Esophagus squamous epithelium (tissue), 5 donors: ENCODE results near the gene SMARCA2. TPM values are rescaled to one million over a fixed set of nuclear protein-coding genes. Genes with fewer than 3 reads are reported as not detected.

Experiments used
- DNase-seq: peaks from one replicate; lab custom pipeline; 2025; lab: John Stamatoyannopoulos, UW
- H3K27ac ChIP-seq, 4 donors: fragments of 200-600 bp; sonication (generic); one replicate each; pipeline ENCODE4 v1.5.1; 2016 to 2019; ENCODE audit warnings: mild to moderate bottlenecking in 1 of 4
- H3K27me3 ChIP-seq, 4 donors: fragments of 200-600 bp; sonication (generic); 1 replicate in 3 of 4; 2 replicates in 1 of 4; pipeline versions ENCODE4 v1.5.1 to v1.6.0; 2017 to 2021; ENCODE audit warnings: antibody characterized with exemption in 1 of 4
- H3K36me3 ChIP-seq, 3 donors: fragments of 200-600 bp; sonication (generic); one replicate each; pipeline ENCODE4 v1.5.1; 2016 to 2019
- H3K4me1 ChIP-seq, 3 donors: fragments of 200-600 bp; sonication (generic); one replicate each; pipeline ENCODE4 v1.5.1; 2017 to 2019
- H3K4me3 ChIP-seq, 4 donors: fragments of 200-600 bp; sonication (generic); 1 replicate in 3 of 4; 2 replicates in 1 of 4; pipeline ENCODE4 v1.5.1; 2016 to 2019; ENCODE audit warnings: mild to moderate bottlenecking in 2 of 4, moderate library complexity in 1 of 4
- H3K9me3 ChIP-seq, 3 donors: fragments of 200-600 bp; sonication (generic); one replicate each; pipeline ENCODE4 v1.5.1; 2016 to 2019
- CTCF ChIP-seq, 6 experiments: fragments of 450-650 bp in 4 of 6; fragments of 200-600 bp in 2 of 6; sonication (generic) in 2 of 6; IDR thresholded peaks; one replicate each; pipeline ENCODE4 v1.5.1; 2016 to 2019; ENCODE audit warnings: antibody characterized with exemption in 6 of 6, mild to moderate bottlenecking in 4 of 6, moderate library complexity in 4 of 6
- POLR2A ChIP-seq, 4 donors: fragments of 450-650 bp; IDR thresholded peaks; one replicate each; pipeline ENCODE4 v1.6.1; 2017; ENCODE audit warnings: antibody characterized with exemption in 4 of 4, mild to moderate bottlenecking in 4 of 4, moderate library complexity in 3 of 4
- WGBS, 2 donors: methylation state at CpG; one replicate each; pipeline ENCODE4 v1.1.5; 2018; 5-methylcytosine and 5-hydroxymethylcytosine counted together
- intact Hi-C: fragments of 100-400 bp; cut with DNase I; formaldehyde crosslinking; loops from one replicate; pipeline ENCODE4 v1.15.0; 2022
- total RNA-seq, 4 donors: library from RNA; depleted of rRNA; stranded (reverse); fragments of >200 nt; gene quantifications; one replicate each; pipeline ENCODE4 v1.1.0, GENCODE V29; 2016
- donor health status: DM: yes; HTN: yes; CAD: no.

The SMARCA2 gene
- total RNA-seq, 4 donors from 2014 or later = 51.0 to 93.3 (median 64.1) TPM

GRCh38 chr9:2195211-2195610 lies 180.1 kb downstream of the SMARCA2 start:
- no peak for DNase-seq
- TF ChIP-seq POLR2A (IDR thresholded peaks at IDR 0.05) (no peak), CTCF (IDR thresholded peaks at IDR 0.05) (no peak)

DNA sequence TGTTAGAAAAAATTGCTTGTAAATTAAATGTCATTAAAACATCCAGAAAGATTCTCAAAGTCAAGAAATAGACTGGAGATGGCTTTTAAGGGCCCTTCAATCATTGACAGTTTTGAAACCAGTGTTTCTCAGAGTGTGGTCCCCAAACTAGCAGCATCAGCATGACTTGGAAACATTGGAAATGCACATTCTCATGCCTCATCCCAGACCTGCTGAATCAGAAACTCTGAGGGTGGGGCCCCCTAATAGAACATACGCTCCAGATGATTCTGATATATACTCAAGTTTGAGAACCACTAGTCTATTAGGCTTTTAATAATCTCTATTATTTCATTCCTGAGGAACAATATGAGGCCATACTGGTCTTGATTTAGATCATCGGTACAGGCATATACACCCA lies 181.6 kb downstream of the SMARCA2 start:
- 87 to 95% methylated on average over 2 of the region's 2 CpGs for WGBS, 2 donors
- intact Hi-C loops = no loop called here
- peaks cover 0 to 60% (median 0%) of the 10 kb centered on the region in 3 donors for H3K36me3 ChIP-seq

More at GRCh38 chr9:2195211-2195610, 180.1 kb downstream of the SMARCA2 start:
- 77 to 82% methylated on average over 7 to 11 of the region's 11 CpGs for WGBS, 2 donors
- Histone ChIP-seq H3K27me3 (no peaks in the 10 kb centered on the region), H3K36me3 (peaks cover 0 to 65% (median 2%) of the 10 kb centered on the region in 3 donors), H3K27ac (no peak overlapping the region), H3K4me1 (no peaks in the 10 kb centered on the region), H3K9me3 (peaks cover 0 to 4% (median 0%) of the 10 kb centered on the region in 3 donors), H3K4me3 (no peak overlapping the region)
- intact Hi-C loops = no loop called here

GRCh38 chr9:2198956-2199635 lies 183.9 kb downstream of the SMARCA2 start:
- intact Hi-C loops = no loop called here
- DNase-seq = no peak
- no peak for TF ChIP-seq CTCF (IDR thresholded peaks at IDR 0.05)
- TF ChIP-seq POLR2A (IDR thresholded peaks at IDR 0.05) = no peak
- H3K36me3 ChIP-seq = peaks cover 0 to 38% (median 0%) of the 10 kb centered on the region in 3 donors
- H3K4me3 ChIP-seq = no peak overlapping the region
- H3K4me1 ChIP-seq = no peaks in the 10 kb centered on the region
- H3K27ac ChIP-seq = no peak overlapping the region
- WGBS, 2 donors = 84 to 85% methylated on average over 4 of the region's 4 CpGs
- no peaks in the 10 kb centered on the region for H3K27me3 ChIP-seq
- H3K9me3 ChIP-seq = peaks cover 0 to 7% (median 0%) of the 10 kb centered on the region in 3 donors

More for the DNA sequence above, 181.6 kb downstream of the SMARCA2 start:
- H3K4me3 ChIP-seq = no peak overlapping the region
- H3K27ac ChIP-seq = no peak overlapping the region
- peaks cover 0 to 7% (median 0%) of the 10 kb centered on the region in 3 donors for H3K9me3 ChIP-seq
- no peak for DNase-seq
- H3K4me1 ChIP-seq = no peaks in the 10 kb centered on the region
- H3K27me3 ChIP-seq = no peaks in the 10 kb centered on the region
- TF ChIP-seq POLR2A (IDR thresholded peaks at IDR 0.05) = no peak
- no peak for TF ChIP-seq CTCF (IDR thresholded peaks at IDR 0.05)

- H3K9me3 ChIP-seq = peaks cover 0 to 7% (median 0%) of the 10 kb centered on the region in 3 donors
- no peak for TF ChIP-seq CTCF (IDR thresholded peaks at IDR 0.05)
- TF ChIP-seq POLR2A (IDR thresholded peaks at IDR 0.05) = no peak
- H3K4me1 ChIP-seq = no peaks in the 10 kb centered on the region
- H3K27me3 ChIP-seq = no peaks in the 10 kb centered on the region
- H3K4me3 ChIP-seq = no peak overlapping the region
- peaks cover 0 to 27% (median 0%) of the 10 kb centered on the region in 3 donors for H3K36me3 ChIP-seq
- H3K27ac ChIP-seq = no peak overlapping the region
- DNase-seq = no peak
- 84 to 91% methylated on average over 3 to 7 of the region's 7 CpGs for WGBS, 2 donors
- intact Hi-C loops = no loop called here
Measured at GRCh38 chr9:2199999-2200796, 185.1 kb downstream of the SMARCA2 start.

GRCh38 chr9:2208465-2208864 lies 193.3 kb downstream of the SMARCA2 start:
- no peak for DNase-seq
- H3K4me3 ChIP-seq = no peak overlapping the region
- intact Hi-C loops = no loop called here
- H3K27me3 ChIP-seq = no peaks in the 10 kb centered on the region
- no peaks in the 10 kb centered on the region for H3K36me3 ChIP-seq
- no peaks in the 10 kb centered on the region for H3K4me1 ChIP-seq
- WGBS, 2 donors = 80 to 89% methylated on average over 4 of the region's 4 CpGs
- no peaks in the 10 kb centered on the region for H3K9me3 ChIP-seq
- H3K27ac ChIP-seq = no peak overlapping the region
- TF ChIP-seq CTCF (IDR thresholded peaks at IDR 0.05) (no peak), POLR2A (IDR thresholded peaks at IDR 0.05) (no peak)
